Stimulated activated CD8-positive, alpha-beta memory T cell treated with anti-CD3 and anti-CD28 coated beads, Interleukin-2, amount 100 ng/mL, for 48 hours (primary cell): ENCODE results near the gene RPL19.
A peak's percentile ranks its signal among the peaks of the same experiment; 100 is the strongest.

Experiments
- DNase-seq, 2 donors: peaks; one replicate each; pipeline ENCODE4 v3.0.0-alpha.2; 2020; ENCODE audit warnings: low read depth in 2 of 2

The RPL19 gene

DNA sequence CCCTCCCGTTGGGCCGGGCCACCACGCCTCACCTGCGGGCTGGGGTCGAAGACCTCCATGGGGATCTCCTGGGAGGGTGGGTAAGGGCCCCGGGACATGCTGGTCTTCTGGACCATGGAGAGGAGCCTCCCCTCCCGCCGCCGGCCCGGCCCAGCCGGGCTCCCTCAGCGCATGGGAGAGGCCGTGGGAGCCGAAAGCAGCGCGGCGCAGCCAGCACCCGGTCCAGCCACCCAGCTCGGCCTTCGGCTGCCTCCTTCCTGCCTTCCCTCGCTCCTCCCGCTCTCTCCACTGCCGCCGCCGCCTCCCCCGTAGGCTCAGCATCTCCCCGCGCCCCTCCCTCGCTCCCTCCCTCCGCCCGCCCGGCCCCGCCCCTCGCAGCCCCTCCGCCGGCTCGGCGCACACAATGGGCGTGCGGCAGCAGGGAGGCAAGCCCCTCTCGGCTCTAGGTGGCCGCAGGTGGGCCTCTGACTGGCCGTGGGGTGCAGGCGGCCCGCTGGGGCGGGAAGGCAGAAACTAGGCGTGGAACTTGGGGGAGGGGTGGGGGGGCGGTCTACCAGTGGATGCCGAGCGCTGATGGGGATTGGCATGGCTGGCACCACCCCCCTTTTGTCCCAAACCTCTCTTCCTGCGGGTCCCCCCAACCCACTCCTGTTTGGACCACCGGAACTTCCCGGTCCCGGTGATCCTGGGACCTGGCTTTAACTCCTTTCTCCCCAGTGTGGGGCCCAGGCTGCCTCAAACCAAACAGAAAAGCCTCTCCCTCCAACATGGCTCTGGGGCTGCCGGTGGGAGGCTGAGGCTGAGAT, 2.5 kb upstream of the RPL19 start, which contains the start of gene CACNB1:
Gene CACNB1, minus strand, starts transcription at position 290 of the 806 bp plus-strand sequence. Its CDS starts 174 bp downstream, at position 116.
- peak; percentile 71 to 73 for DNase-seq

GRCh38 chr17:39198186-39198566, 1.9 kb upstream of the RPL19 start:
- no peak for DNase-seq

DNA sequence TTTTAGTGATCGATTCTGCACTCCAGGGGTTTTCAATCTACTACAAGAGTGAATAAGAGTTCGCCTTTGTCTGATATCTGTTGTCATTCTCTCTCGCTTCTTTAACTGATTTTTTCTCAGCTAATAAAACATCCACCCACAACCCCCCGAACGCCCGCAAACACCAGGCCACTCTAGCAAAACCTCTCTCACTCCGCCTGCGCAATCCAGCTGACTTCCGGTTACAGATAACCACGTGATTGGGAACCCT, 338 bp upstream of the RPL19 start:
- DNase-seq = peak; percentile 77 to 84

GRCh38 chr17:39200957-39201510, 951 bp downstream of the RPL19 start:
- DNase-seq = no peak

DNA sequence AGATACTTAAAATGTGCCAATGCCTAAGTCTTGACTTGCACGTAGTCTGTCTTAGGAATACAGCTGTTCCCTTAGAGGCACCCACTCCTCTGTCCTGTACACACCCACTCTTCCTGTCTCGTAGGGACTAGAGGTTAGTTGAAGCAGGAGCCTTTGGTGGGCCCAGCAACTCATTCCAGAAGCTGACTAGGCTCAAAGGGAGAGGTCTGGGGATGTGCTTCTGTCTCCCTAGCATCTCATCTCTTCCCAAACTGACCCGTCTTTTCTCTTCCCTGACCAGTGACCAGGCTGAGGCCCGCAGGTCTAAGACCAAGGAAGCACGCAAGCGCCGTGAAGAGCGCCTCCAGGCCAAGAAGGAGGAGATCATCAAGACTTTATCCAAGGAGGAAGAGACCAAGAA, 4.2 kb downstream of the RPL19 start:
- DNase-seq = no peak

DNA sequence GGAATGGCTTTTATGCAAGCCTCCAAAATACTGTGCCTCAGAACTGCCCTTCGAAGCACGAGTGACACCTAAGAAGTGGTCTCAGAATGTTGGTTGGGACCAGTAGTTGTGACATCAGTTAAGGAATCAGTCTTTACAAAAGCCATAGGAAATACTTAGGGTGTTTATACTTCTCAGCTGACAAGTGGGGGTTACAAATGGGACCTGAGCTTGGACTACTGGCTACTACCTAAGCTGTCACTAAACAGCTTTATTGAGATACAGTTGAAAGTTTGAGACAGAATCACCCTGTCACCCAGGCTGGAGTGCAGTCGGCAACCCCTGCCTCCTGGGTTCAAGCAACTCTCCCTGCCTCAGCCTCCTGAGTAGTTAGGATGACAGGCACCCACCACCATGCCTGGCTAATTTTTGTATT, 5.0 kb downstream of the RPL19 start:
- DNase-seq = no peak

- no peak for DNase-seq
These were observed 8.1 kb downstream of the RPL19 start for GRCh38 chr17:39208136-39208535.

DNA sequence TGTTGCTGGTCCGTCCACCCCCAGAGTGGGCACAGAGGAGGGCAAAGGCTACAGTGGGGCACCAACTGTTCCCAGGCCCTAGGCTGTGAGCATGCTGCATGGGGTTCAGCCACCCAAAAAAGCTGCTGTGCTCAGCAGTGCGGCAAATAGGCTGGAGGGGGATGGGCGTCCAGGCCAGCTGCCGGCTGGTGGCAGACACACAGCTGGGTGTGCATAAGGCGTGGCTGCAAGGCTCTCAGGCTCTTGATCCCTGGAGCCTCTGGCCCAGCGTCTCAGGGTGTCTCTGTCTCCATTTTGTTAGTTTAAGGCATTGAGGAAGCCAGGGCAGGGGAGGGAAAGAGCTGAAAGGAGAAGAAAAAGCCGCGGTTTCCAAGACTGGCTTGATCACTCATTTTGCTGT, 8.8 kb downstream of the RPL19 start:
- DNase-seq = no peak

GRCh38 chr17:39209317-39210092, 9.4 kb downstream of the RPL19 start:
- DNase-seq = peak; percentile 59 to 64

GRCh38 chr17:39210093-39210434, 10.0 kb downstream of the RPL19 start:
- no peak for DNase-seq

DNA sequence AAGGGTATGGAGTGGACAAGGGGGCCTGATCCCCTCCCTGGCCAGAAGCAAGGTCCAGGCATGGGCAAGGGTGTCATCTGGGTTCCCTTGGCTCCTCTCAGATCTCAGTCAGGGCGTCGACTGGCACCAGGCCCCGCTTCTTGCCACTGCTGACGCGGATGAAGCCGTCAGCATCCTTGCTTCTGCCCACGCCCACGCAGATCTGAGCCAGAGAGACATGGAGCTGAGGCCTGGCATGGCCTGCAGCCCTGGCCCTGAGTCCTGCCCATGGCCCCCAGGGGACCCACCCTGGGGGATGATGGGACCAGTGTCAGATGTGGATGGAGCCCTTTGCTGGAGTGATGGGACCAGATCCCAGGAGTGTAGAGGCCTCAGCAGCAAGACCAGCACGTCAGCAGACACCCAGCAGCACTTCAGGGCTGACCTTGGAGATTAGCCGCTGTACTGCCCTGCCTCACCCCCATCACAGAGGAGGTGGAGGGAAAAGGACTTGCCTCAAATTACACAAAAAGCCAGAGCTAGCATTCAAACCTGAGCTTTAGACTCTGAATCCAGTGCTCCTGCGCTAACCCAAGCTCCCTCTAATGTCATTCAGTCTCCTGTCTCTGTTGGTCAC, 12.2 kb downstream of the RPL19 start:
- DNase-seq = no peak

GRCh38 chr17:39212841-39213480, 12.9 kb downstream of the RPL19 start:
- no peak for DNase-seq

DNA sequence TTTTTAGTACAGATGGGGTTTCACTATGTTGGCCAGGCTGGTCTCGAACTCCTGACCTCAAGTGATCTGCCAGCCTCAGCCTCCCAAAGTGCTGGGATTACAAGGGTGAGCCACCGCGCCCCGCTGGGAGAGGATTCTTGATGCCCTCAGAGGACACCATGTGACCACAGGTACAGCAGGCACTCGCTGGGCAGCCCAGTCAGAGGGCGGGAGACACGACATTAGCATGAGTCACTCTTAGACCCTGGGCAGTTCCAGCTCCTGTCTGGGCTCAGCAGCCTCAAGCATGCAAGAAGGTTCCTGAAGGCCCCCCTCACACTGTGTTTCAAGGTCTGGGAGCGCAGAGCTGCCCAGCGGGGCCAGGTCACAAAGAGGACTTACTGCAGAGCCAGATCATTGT, 13.8 kb downstream of the RPL19 start:
- no peak for DNase-seq

GRCh38 chr17:39217734-39218369, 17.8 kb downstream of the RPL19 start:
- DNase-seq = no peak

- no peak for DNase-seq
These were observed 18.8 kb downstream of the RPL19 start for GRCh38 chr17:39218906-39219305.

DNA sequence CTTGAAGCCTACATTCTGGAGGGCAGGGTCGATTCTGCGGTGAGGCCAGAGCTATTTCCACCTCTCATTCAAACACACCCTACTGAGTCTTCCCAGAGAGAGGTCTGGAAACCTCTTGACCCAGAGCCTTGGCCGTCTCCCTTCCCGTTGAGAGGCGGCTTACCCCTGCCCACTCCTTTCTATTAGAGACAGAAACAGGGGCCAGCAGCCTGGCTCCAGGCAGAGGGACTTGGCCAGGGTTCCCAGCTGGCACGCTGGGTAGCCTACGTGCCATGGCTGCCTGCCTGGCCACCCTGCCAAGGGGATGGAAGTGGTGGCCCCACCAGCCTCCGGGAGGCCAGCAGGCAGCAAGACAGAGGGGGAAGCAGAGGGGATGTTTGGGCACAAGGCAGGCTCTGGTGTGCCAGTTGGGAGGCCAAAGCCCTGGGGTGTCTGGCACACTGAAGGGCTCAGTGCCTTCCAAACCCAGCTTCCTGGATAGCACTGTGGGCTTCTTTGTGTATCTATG, 19.6 kb downstream of the RPL19 start:
- no peak for DNase-seq

DNA sequence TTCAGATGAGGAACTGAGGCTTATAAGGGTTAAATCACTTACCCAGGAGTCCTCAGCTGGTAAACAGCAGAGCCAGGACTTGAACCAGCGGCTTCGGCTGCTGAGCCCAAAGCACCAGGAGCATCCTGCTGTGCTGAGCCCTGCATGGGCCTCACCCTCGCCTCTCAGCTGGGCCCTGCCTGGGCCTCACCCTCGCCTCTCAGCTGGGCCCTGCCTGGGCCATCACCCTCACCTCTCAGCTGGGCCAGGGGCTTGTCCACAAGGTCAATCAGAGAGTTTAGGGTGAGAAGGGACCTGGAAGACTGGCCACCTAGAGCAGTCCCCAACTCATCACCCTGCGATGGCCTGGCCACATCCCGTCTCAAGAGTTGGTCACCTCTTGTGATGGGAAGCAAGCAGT, 21.5 kb downstream of the RPL19 start:
- DNase-seq = no peak

DNA sequence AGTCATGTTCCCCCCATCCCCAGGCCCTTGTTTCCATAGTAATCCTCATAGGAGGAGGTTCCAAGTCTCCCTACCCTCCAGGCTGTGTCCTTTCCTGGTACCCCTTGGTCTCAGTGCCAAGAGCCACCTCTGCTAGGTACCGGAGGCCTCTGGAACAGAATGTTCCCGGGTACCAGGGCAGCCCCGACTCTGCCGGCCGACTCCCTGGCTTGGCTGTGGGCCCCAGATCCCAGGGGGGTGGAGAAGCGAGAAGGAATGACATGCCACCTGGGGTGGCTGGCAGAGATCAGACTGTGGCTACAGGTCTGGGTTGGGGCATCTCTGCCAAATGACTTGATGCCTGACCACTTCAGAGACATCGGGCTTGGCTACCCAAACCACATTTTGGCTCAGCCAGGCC, 22.1 kb downstream of the RPL19 start:
- no peak for DNase-seq

DNA sequence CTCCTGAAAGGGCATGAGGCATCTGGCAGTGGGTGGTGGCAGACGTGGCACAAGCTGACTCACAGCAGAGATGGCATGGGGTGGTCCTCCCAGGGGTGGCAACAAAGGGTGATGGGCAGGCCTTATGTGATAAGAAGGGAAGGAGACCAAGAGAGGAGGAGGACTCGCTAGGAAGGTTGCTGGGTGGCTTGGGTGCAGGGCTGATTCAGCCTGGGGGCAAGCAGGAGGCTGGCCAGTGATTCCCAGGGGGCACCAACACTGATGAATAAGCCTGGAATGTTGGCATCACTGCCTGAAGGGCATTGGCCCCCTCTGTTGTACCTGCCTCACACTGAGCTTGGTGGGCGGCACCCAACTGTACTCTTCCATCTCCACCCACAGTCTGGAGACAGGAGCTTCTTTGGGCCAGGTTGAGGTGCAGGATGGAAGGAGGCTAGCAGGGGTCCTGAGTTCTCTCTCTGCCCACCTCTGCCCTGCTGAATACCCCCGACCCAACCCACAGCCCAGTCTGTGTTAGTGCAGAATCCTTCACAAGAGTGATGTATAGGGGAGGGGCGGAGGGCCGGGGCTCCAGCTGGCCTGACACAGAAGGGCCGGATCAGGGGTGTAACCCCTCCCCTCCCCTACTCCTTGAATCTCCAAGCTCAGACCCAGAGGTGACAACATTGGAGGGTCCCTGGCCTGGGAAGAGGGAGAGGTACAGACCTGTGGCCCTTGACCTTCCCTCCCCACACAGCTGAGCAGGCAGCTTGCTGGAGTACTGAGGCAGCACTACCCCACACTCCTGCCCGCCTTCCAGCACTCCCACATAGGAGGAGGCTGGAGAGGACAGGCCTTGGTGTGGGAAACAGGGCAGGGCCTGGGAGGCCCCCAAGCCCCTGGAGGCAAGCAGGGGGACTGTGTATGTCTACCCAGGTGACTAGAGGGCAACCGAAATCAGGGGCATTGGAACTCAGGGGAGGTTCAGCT, 23.1 kb downstream of the RPL19 start:
- DNase-seq = no peak
